Hepatocyte (in vitro differentiated cells): Measurements from ENCODE around the gene VWA7.

Source experiments
- CTCF ChIP-seq: fragments of 200-600 bp; sonication (generic); IDR thresholded peaks from 2 replicates; pipeline ENCODE4 v1.5.1; 2016; ENCODE audit warnings: antibody characterized with exemption, mild to moderate bottlenecking; ENCODE audit not compliant: poor library complexity
- EZH2 ChIP-seq: fragments of 200-600 bp; sonication (generic); IDR thresholded peaks from 2 replicates; pipeline ENCODE4 v1.6.1; 2016; ENCODE audit warnings: antibody characterized with exemption, mild to moderate bottlenecking, borderline replicate concordance

- no peak for TF ChIP-seq CTCF
- no peak for TF ChIP-seq EZH2
These were observed 58.9 kb downstream of the VWA7 start for GRCh38 chr6:31718265-31718664.
